GM06990 (cell line): ENCODE data around the gene PTPRN2.
"Not testable (repeated sequence)": the region's sequence is repeated elsewhere in the genome, so short reads cannot be mapped to it uniquely, and the experiment has no call there.

ENCODE experiments used
- DNase-seq: peaks from one replicate; pipeline ENCODE4 v3.0.0-alpha.2; 2011; ENCODE audit not compliant: insufficient read length; ENCODE audit errors: extremely low read depth
- H3K27me3 ChIP-seq: replicated peaks from 2 replicates; pipeline ENCODE4 v1.6.0; 2011; ENCODE audit warnings: low read length; ENCODE audit not compliant: control insufficient read depth, insufficient read depth
- H3K36me3 ChIP-seq: 2 replicates; pipeline ENCODE4 v1.5.1; 2011; ENCODE audit warnings: low read length; ENCODE audit not compliant: control insufficient read depth, insufficient read depth
- H3K4me3 ChIP-seq: replicated peaks from 2 replicates; pipeline ENCODE4 v1.5.1; 2011; ENCODE audit warnings: low read depth, mild to moderate bottlenecking, control low read depth, low read length
- CTCF ChIP-seq: IDR thresholded peaks from 2 replicates; pipeline ENCODE4 v1.5.1; 2011; ENCODE audit warnings: low read length, control low read depth, mild to moderate bottlenecking, inconsistent platforms; ENCODE audit not compliant: insufficient read depth, poor library complexity, severe bottlenecking

The PTPRN2 gene

GRCh38 chr7:157904866-157905570 is 682.6 kb downstream of the PTPRN2 start:
- no peak overlapping the region for H3K4me3 ChIP-seq
- no peaks in the 10 kb centered on the region for H3K36me3 ChIP-seq
- H3K27me3 ChIP-seq: no peaks in the 10 kb centered on the region
- no peak for DNase-seq
- no peak for TF ChIP-seq CTCF

GRCh38 chr7:157904211-157904865 is 683.3 kb downstream of the PTPRN2 start:
- Histone ChIP-seq H3K36me3 (no peaks in the 10 kb centered on the region), H3K4me3 (no peak overlapping the region), H3K27me3 (no peaks in the 10 kb centered on the region)
- TF ChIP-seq CTCF: no peak
- no peak for DNase-seq

GRCh38 chr7:157903710-157904109 is 683.9 kb downstream of the PTPRN2 start:
- Histone ChIP-seq H3K27me3 (no peaks in the 10 kb centered on the region), H3K36me3 (no peaks in the 10 kb centered on the region), H3K4me3 (no peak overlapping the region)
- no peak for DNase-seq
- TF ChIP-seq CTCF: no peak

- no peaks in the 10 kb centered on the region for H3K27me3 ChIP-seq
- no peaks in the 10 kb centered on the region for H3K36me3 ChIP-seq
- H3K4me3 ChIP-seq: no peak overlapping the region
- no peak for TF ChIP-seq CTCF
- no peak for DNase-seq
These were observed 684.3 kb downstream of the PTPRN2 start for GRCh38 chr7:157903296-157903695.

- H3K4me3 ChIP-seq, DNase-seq, H3K27me3 ChIP-seq, H3K36me3 ChIP-seq: not testable (repeated sequence)
These were observed 685.6 kb downstream of the PTPRN2 start for GRCh38 chr7:157901816-157902610.

GRCh38 chr7:157901166-157901565 is 686.5 kb downstream of the PTPRN2 start:
- Histone ChIP-seq H3K27me3 (no peaks in the 10 kb centered on the region), H3K4me3 (no peak overlapping the region), H3K36me3 (no peaks in the 10 kb centered on the region)
- TF ChIP-seq CTCF: no peak
- DNase-seq: no peak
